GM18508 (cell line): ENCODE data around the gene C4BPB.
"Not testable (repeated sequence)": the region's sequence is repeated elsewhere in the genome, so short reads cannot be mapped to it uniquely, and the experiment has no call there.

Experiments
- ATAC-seq: cut with Tn5 transposase; IDR thresholded peaks from one replicate; pipeline ENCODE4 v1.9.1; 2021; ENCODE audit warnings: moderate number of reproducible peaks; ENCODE audit not compliant: insufficient read depth, unreplicated experiment

C4BPB gene

DNA sequence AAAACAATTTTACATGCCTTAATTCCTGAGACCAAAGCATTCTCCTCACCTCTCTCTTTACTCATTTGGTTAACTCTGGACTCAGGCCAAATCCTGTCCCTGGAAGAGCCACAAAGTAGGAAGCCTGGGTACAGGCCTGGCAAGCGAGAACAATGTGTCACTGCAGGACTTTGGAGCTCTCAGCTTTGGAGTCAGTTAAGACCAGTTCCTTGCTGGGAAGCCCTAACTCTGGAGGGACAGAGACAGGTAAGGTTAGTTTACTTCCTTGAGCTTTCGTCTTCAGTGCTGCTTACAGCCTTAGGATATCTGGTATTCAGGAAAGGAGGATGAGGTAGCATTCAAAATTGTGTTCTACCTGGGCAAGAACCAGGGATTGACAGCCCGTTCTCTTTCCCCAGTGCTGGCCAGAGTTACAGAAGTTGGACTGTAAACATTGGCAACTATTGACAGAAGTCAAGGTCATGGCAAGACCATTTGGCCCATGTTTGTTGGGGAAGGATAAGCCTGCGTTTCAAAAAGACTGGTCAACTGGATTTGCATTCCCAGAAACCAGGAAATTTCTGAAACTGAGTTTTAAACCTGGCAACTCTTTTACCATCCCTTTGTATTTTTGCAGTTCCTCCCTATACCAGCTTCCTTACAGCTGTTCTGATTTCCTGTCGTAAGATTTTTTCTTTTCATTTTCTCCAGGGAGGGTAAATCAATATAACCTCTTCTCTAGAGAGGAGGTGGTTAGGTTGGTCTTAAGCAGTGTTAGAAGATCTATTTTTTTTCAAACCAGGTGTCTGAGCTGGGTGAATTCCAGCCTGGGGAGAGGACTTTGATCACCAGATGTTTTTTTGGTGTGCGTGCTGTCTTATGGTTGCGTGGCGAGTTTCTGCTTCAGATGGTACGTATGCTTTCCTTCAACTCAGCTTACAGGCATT lies at the start of gene C4BPB:
Gene C4BPB, plus strand, starts transcription at position 160 of the 926 bp plus-strand sequence. Its CDS starts 672 bp downstream, at position 832.
- ATAC-seq = no peak

DNA sequence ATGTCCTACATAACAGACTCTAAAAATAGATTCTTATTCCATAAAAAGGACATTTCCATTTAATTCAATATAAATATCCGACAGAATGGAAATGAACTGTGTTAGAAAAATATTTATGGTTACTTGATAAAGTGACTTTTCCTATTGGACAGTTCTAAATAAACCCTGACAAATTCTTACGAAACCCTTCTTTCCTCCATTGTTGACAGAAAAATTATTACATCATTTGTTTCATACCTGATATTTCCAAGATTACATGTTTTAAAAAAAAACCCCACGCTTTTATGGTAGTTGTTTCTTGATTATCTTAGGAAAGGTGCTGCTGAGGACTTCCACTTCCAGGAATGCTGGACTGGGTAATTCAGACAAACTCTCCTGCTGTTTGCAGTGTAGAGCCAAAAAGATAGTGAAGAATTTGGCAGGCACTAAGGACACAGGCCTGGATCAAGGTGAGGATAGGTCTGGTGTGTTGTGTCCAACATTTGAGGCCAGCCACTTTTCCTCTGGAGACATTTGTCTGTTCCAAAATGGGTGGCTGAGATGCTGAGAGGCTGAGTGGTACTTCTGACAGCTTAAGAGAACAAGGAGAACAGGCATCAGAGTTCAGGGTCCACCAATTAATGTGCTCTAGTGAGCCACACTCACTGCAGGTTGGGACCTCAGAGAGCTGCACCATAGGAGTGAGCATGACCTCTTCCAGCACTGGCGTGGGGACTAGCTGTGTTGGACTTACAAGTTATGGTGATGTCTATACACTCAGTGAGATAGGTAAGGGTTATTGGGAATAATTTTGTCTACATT lies 49.1 kb upstream of the C4BPB start:
- ATAC-seq = no peak

- no peak for ATAC-seq
Measured at GRCh38 chr1:207040181-207040533, 48.5 kb upstream of the C4BPB start.

GRCh38 chr1:207041397-207041796 lies 47.3 kb upstream of the C4BPB start:
- not testable (repeated sequence) for ATAC-seq

DNA sequence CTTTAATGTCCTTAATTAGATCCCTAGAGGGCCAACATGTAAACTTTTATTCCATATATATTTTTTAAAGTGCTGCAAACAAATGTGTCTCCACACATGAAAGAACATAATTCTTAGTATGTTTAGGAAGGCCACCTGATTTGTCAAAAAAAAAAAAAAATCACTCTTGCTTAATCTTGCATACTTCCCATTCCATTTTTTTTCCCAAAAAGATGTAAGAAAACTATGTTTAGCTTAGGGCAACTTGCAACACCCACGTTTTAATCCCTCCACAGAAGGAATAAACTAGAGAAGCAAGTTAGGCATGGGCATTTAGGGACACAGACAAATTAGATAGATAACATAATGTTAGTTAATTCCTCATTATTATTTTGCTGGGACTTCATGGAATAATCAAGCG lies 43.2 kb upstream of the C4BPB start:
- no peak for ATAC-seq

- no peak for ATAC-seq
Measured at GRCh38 chr1:207047505-207047904, 41.2 kb upstream of the C4BPB start.

- ATAC-seq = no peak
Measured at GRCh38 chr1:207048041-207048440, 40.6 kb upstream of the C4BPB start.

DNA sequence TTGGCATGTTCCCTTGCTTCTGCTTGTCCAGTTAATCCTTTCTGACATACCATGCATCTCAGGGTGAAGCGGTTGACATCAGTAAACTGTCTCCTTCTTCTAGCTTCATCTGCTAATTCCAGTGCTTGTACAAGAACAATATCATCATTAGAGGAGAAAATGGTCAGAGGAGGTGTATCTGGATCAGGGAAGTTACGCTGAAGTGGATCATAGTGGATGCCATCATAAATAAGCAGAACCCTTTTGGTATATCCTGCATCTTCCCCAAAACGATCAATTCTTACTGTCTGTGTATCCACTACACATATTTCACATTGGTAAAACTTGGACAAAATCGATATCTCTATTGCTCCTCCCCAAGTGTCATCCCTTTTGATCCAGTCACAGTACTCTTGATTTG lies 39.6 kb upstream of the C4BPB start:
- ATAC-seq = no peak

- ATAC-seq = no peak
Measured at GRCh38 chr1:207049514-207049913, 39.1 kb upstream of the C4BPB start.

GRCh38 chr1:207049974-207050391 lies 38.7 kb upstream of the C4BPB start:
- ATAC-seq = no peak

DNA sequence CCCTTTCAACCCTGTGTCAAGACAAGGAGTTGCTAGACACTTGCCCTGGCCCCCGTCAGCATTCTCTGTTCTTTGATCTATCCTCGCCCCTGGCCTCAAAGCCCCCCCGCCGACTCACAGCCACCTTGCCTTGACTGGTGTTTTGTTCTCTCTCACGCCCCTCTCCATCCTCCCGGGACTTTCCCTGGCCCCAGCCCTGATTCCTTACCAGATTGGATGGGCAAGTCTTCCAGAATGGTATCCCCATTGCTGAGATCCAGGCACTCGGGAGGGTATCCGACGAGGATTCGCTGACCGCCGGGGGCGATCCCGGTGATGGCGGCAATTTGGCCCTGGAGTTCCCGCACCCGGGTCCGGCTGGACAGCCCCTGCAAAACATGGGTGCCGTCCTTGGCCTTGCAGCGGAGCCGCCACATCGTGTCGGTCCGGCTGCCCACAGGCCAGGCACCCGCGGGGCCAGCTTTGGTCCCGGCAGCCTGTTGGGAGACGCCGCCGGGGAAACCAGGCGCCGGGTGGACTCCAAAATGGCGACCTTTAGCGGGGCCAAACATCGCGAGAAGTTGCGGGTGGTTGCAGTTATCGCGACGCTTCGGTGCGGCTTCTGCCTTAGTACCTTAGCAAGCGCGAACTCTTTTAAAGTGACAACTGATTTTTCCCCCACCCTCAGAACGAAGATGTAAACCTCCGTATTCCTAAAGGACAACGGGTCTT lies 38.0 kb upstream of the C4BPB start:
- ATAC-seq = peak; percentile 42

DNA sequence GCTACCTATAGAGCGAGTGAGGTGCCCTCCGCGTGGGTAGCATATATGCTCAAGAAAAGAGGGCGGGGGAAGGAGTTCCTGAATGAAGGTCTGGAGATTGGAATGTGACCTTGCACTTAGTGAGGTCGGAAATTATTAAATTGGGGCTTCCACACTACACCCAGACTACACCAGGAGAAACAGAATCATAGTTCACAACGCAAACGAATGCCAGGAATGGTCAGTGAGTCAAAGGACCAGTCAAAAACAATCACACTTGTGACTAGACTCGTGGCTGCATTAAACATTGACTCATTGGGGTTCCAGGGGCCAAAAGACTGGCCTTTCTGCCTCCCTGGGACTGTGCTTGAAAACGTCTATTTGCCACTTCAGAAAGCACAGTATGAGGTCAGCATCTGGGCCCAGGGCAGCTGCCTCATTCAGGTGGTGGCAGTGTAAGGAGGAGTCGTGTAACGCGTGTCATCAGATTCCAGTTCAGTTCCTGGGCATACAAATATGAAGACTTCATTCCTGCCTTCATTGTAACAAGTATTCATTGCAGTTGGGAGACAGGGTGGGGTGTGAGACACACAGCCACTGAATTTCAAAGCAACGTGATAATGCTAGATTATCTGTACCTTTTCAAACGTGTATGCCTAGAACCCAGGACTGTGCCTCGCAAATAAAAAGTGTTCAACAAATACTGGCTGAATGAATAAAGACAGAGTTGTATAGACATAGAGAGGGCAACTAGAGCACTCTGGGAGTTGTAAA lies 37.3 kb upstream of the C4BPB start, which contains the start of gene YOD1:
Gene YOD1, minus strand, starts transcription at position 18 of the 753 bp plus-strand sequence. CDS start 178 bp downstream, outside the sequence.
- ATAC-seq = no peak

- ATAC-seq = no peak
Measured at GRCh38 chr1:207052911-207053769, 35.5 kb upstream of the C4BPB start, which contains the start of gene PFKFB2. Gene PFKFB2, plus strand, starts transcription at chr1:207053275. Its CDS starts 1,443 bp downstream, at chr1:207054718.

DNA sequence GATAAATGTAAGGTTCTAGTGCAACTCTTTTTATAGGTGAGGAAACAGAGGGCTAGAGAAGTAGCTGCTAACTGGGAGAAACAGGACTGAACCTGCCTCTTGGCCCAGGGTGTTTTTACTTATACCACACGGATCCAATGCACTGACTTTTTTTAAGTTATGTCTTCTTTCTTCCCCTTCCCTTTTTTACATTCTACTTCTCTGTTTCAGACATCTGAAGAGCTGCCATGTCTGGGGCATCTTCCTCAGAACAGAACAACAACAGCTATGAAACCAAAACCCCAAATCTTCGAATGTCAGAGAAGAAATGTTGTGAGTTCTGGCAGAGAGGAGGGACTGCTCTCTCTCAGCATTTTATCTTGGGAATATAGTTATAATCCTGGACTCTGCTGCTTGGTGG lies 34.2 kb upstream of the C4BPB start:
- no peak for ATAC-seq

GRCh38 chr1:207055386-207056001 lies 33.2 kb upstream of the C4BPB start:
- ATAC-seq = no peak

DNA sequence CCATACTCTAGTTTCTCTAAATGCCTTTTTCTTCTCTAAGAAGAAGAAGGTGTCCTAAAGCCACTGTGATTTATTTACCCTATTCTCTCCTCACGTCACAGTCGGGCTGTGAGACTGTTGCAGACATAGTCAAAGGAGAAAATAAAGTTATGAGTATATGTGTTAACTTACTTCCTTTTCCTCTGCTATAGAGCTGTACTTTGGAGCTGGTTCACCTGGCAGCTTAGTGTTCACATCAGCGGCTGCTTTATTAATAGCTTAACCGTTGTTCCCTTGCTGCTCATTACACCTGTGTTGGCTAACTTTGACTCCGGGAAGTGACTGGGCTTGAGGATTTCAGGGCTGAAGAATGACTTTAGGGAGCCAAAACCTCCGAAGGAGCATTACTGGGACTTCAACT lies 32.0 kb upstream of the C4BPB start:
- ATAC-seq = no peak

DNA sequence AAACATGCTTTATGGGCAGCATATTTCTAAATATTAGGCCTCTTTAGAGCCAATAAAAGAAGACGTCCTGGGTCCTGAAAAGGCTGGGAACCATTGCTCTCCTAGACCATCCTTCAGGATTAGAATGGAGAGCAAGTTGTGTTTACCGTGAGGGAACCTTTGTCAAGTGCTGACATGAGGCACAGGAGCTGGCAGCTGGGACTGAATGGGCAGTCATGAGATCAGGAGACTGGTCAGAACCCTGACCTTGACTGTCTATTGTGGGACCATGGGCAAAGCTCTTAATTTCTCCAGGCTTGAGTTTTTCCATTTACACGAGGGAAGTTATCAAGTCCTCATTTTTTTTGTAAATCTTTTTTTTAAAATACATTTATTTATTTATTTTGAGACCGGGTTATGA lies 30.4 kb upstream of the C4BPB start:
- ATAC-seq = no peak
